ENCODE measurements around the gene PPP2R5C.

DNA sequence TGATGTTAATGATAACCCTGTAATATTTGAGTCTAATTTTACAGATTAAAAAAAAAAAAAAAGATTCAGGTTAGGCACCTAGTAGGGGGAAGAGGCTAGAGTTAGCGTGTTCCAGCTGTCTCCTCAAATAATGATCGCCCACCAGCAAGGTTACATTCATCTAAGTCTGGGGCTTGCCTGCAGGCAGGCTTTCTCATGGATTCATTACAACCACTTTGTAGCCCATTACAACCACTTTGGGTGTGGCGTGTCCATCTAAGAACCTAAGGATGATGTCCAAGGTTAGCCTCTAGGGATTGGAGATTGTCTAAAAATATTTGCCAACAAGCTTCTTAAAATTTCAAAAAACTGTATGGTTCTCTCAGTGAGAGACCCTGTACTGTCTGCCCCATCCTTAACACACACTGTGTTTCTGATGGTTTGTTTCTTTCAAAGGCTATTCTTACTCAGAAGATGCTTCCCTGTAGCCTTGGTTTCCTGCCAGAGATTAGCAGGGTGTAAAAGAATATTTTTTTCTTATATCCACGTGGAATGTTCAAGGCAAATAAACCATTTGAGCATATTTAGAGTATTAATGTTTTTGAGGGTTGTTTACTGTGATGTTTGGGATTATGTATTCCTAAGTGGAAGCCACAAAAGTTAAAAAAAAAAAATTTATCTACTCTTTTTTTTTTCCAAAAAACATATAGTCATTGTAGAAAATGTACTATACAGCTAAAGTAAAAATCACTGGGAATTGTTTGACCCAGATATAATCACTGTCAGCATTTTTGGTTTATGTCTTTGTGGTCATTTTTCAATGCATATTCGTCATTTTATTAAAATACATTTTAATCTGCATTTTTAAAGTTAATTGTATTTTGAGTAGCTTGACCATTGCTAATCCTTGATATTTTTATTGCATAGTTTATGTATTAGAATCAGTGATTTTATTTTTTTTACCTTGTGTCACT lies 204.5 kb downstream of the PPP2R5C start:
- TF ChIP-seq SIN3A (IDR thresholded peaks at IDR 0.05; ENCODE audit: borderline replicate concordance, insufficient read depth, low read depth, low read length) = no peak
- TF ChIP-seq REST (IDR thresholded peaks at IDR 0.05; ENCODE audit: insufficient read depth in 1 of 2, low read depth in 2 of 2, low read length in 1 of 2) = no peak
- TF ChIP-seq, protein P1, sequence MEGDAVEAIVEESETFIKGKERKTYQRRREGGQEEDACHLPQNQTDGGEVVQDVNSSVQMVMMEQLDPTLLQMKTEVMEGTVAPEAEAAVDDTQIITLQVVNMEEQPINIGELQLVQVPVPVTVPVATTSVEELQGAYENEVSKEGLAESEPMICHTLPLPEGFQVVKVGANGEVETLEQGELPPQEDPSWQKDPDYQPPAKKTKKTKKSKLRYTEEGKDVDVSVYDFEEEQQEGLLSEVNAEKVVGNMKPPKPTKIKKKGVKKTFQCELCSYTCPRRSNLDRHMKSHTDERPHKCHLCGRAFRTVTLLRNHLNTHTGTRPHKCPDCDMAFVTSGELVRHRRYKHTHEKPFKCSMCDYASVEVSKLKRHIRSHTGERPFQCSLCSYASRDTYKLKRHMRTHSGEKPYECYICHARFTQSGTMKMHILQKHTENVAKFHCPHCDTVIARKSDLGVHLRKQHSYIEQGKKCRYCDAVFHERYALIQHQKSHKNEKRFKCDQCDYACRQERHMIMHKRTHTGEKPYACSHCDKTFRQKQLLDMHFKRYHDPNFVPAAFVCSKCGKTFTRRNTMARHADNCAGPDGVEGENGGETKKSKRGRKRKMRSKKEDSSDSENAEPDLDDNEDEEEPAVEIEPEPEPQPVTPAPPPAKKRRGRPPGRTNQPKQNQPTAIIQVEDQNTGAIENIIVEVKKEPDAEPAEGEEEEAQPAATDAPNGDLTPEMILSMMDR (IDR thresholded peaks at IDR 0.05) = no peak
